ENCODE data around the gene ITGB4. TPM values are rescaled to one million over a fixed set of nuclear protein-coding genes. Genes with fewer than 3 reads are reported as not detected.

ITGB4 gene
- total RNA-seq, 4 donors from 2014 or later, result 196 to 323 (median 229) TPM

DNA sequence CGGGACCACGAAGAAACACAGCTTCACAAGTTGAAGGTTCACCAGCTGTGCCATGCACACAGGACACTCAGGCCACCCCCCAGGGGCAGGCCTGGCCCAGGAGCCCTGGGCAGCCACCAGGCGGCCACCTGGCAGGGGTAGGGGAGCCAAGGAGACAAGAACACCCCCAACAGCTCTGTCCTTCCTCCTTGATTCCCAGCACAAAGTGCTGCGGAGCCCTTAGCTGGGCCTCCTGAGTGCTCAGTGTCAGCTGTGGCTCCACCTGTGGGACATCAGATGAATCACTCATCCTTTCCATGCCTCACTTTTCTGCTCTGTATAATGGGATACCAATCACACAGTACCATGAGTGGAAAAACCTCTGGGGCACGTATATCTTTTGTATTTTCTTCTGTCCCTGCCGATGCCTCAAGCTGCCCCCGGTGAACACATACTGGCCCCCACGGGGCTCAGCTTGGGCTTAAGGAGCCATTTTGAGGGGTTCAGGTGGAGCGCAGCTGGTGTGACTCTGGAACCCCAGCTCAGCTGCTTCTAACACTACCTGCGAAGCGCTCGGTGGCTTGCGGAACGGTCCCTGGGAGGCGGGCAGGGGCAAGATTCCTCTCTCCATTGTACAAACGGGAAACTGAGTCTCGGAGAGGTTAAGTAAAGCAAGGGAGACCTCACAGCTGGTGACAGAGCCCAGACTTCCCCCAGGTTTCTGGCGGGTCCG is 31.7 kb downstream of the ITGB4 start:
- H3K4me1 ChIP-seq, result peaks cover 0 to 15% (median 7%) of the 10 kb centered on the region in 4 donors
- H3K9me3 ChIP-seq, result no peaks in the 10 kb centered on the region
- peak overlapping the region in 2 of 4 donors; percentile 20 to 58 for H3K27ac ChIP-seq
- WGBS, 2 donors (ENCODE audit: low coverage in 1 of 2), result 80 to 90% methylated on average over 2 to 17 of the region's 19 CpGs
- TF ChIP-seq POLR2A (IDR thresholded peaks at IDR 0.05), result no peak
- TF ChIP-seq EP300 (IDR thresholded peaks at IDR 0.05; ENCODE audit: low read depth), result no peak
- TF ChIP-seq, protein P1, sequence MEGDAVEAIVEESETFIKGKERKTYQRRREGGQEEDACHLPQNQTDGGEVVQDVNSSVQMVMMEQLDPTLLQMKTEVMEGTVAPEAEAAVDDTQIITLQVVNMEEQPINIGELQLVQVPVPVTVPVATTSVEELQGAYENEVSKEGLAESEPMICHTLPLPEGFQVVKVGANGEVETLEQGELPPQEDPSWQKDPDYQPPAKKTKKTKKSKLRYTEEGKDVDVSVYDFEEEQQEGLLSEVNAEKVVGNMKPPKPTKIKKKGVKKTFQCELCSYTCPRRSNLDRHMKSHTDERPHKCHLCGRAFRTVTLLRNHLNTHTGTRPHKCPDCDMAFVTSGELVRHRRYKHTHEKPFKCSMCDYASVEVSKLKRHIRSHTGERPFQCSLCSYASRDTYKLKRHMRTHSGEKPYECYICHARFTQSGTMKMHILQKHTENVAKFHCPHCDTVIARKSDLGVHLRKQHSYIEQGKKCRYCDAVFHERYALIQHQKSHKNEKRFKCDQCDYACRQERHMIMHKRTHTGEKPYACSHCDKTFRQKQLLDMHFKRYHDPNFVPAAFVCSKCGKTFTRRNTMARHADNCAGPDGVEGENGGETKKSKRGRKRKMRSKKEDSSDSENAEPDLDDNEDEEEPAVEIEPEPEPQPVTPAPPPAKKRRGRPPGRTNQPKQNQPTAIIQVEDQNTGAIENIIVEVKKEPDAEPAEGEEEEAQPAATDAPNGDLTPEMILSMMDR (IDR thresholded peaks at IDR 0.05), result no peak
- TF ChIP-seq POLR2AphosphoS5 (IDR thresholded peaks at IDR 0.05), result no peak
- intact Hi-C loops (cut with DNase I; ENCODE audit: low total_unique reads) (loop anchor here (5.0 to 10.0 kb wide), 2 partner anchors 72 to 81 kb away; no protein-coding TSS in a partner anchor), in situ Hi-C loops (cut with MboI; ENCODE audit: low pct_ligation_motif_present in 1 of 4, low pct_unique_long_range_greater_than_20kb in 1 of 4, low sequenced_read_pairs in 3 of 4) (loop anchor here in 1 of 4 donors (25.0 kb wide), 1 partner anchor 134 kb away; the partner anchor contains the start of genes TRIM47 and TRIM65)
- DNase-seq, result no peak
- H3K4me3 ChIP-seq, result peak overlapping the region in 3 of 4 donors; percentile 25 to 48 (median 44)
- no peaks in the 10 kb centered on the region for H3K27me3 ChIP-seq
- H3K36me3 ChIP-seq, result peaks cover 0 to 11% (median 1%) of the 10 kb centered on the region in 4 donors

DNA sequence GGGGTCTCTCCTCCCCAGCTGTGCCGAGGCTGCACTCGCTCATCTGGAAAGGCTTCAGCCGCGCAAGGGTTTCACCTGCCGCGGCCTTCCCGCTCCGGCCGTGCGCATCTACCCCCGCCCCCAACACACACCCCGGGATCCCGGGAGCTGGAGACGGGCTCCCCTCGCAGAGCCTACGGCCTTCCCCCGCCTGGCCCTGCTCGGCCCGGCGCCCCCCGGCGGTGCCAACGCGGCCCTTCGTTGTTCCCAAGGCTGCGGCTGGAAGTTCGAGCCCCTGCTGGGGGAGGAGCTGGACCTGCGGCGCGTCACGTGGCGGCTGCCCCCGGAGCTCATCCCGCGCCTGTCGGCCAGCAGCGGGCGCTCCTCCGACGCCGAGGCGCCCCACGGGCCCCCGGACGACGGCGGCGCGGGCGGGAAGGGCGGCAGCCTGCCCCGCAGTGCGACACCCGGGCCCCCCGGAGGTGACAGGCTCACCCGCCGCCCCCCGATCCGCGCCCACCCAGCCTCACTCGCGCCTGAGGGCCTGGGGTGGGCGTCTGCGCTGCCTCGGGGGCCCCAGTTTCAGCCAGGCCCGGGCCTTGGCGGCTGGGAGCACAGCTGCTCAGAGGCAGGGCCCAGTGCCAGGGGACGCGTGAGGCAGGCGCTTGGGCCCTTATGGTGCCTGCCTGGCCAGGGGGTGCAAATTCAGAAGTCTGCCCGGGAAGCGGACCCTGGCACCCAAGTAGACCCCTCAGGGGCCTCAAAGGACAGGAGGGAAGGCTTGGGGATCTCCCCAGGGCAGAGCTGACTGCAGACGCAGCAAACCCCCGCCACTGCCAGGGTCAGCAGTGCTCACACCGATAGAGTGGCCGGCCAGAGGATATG is 32.5 kb downstream of the ITGB4 start:
- in situ Hi-C loops (cut with MboI; ENCODE audit: low pct_ligation_motif_present in 1 of 4, low pct_unique_long_range_greater_than_20kb in 1 of 4, low sequenced_read_pairs in 3 of 4) (loop anchor here in 1 of 4 donors (25.0 kb wide), 1 partner anchor 134 kb away; the partner anchor contains the start of genes TRIM47 and TRIM65), intact Hi-C loops (cut with DNase I; ENCODE audit: low total_unique reads) (loop anchor here (5.0 to 10.0 kb wide), 2 partner anchors 71 to 81 kb away; no protein-coding TSS in a partner anchor)
- H3K4me1 ChIP-seq, result peaks cover 0 to 15% (median 7%) of the 10 kb centered on the region in 4 donors
- H3K9me3 ChIP-seq, result no peaks in the 10 kb centered on the region
- H3K27me3 ChIP-seq, result no peaks in the 10 kb centered on the region
- peak overlapping the region; percentile 25 to 48 (median 40) for H3K4me3 ChIP-seq
- no peak for TF ChIP-seq POLR2A (IDR thresholded peaks at IDR 0.05)
- TF ChIP-seq POLR2AphosphoS5 (IDR thresholded peaks at IDR 0.05), result no peak
- no peak for TF ChIP-seq EP300 (IDR thresholded peaks at IDR 0.05; ENCODE audit: low read depth)
- TF ChIP-seq, protein P1 (IDR thresholded peaks at IDR 0.05), result peak in 3 of 5 experiments; percentile 23 to 50 (median 44)
- H3K27ac ChIP-seq, result peak overlapping the region; percentile 49 to 58 (median 54)
- peaks cover 0 to 12% (median 2%) of the 10 kb centered on the region in 4 donors for H3K36me3 ChIP-seq
- 64% methylated on average over 35 of the region's 76 CpGs; no CpG with 5 or more reads in 1 of the 2 donors for WGBS, 2 donors (ENCODE audit: low coverage in 1 of 2)
- peak; percentile 74 for DNase-seq

DNA sequence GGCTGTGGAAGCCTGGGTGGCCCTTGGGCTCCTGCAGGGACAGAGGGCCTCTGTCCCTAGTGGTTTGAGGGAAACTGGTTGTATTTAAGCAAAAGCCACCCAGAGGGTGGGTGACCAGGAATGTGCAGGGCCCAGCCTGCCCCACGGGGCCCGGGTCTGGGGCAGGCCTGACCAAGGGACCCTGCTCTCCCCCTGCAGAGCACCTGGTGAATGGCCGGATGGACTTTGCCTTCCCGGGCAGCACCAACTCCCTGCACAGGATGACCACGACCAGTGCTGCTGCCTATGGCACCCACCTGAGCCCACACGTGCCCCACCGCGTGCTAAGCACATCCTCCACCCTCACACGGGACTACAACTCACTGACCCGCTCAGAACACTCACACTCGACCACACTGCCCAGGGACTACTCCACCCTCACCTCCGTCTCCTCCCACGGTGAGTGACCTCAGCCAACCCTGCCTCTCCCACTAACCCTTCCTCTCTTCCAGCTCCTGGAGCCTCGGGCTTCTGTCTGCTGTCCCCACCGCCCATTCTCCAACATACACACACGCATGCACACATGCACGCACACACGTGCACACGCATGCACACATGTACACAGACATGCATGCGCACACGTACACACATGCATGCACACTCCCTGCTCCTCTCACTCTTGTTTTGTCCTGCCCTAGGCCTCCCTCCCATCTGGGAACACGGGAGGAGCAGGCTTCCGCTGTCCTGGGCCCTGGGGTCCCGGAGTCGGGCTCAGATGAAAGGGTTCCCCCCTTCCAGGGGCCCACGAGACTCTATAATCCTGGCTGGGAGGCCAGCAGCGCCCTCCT is 33.3 kb downstream of the ITGB4 start:
- in situ Hi-C loops (cut with MboI; ENCODE audit: low pct_ligation_motif_present in 1 of 4, low pct_unique_long_range_greater_than_20kb in 1 of 4, low sequenced_read_pairs in 3 of 4) (loop anchor here in 1 of 4 donors (25.0 kb wide), 1 partner anchor 133 kb away; the partner anchor contains the start of genes TRIM47 and TRIM65), intact Hi-C loops (cut with DNase I; ENCODE audit: low total_unique reads) (loop anchor here (5.0 to 10.0 kb wide), 2 partner anchors 70 to 82 kb away; no protein-coding TSS in a partner anchor)
- Histone ChIP-seq H3K4me1 (peaks cover 0 to 14% (median 7%) of the 10 kb centered on the region in 4 donors), H3K9me3 (no peaks in the 10 kb centered on the region), H3K4me3 (peak overlapping the region in 1 of 4 donors; percentile 48), H3K27ac (peak overlapping the region; percentile 49 to 58 (median 54)), H3K27me3 (no peaks in the 10 kb centered on the region), H3K36me3 (peaks cover 0 to 12% (median 2%) of the 10 kb centered on the region in 4 donors)
- 50 to 82% methylated on average over 2 to 27 of the region's 27 CpGs for WGBS, 2 donors (ENCODE audit: low coverage in 1 of 2)
- TF ChIP-seq EP300 (IDR thresholded peaks at IDR 0.05; ENCODE audit: low read depth) (no peak), POLR2AphosphoS5 (IDR thresholded peaks at IDR 0.05) (no peak), POLR2A (IDR thresholded peaks at IDR 0.05) (no peak)
- TF ChIP-seq, protein P1 (IDR thresholded peaks at IDR 0.05), result no peak
- DNase-seq, result no peak

Measured in transverse colon (tissue), 4 donors.